ENCODE data around the gene ADAM12.

GRCh38 chr10:126207313-126207771 lies 180.9 kb downstream of the ADAM12 start:
- TF ChIP-seq, protein P1, sequence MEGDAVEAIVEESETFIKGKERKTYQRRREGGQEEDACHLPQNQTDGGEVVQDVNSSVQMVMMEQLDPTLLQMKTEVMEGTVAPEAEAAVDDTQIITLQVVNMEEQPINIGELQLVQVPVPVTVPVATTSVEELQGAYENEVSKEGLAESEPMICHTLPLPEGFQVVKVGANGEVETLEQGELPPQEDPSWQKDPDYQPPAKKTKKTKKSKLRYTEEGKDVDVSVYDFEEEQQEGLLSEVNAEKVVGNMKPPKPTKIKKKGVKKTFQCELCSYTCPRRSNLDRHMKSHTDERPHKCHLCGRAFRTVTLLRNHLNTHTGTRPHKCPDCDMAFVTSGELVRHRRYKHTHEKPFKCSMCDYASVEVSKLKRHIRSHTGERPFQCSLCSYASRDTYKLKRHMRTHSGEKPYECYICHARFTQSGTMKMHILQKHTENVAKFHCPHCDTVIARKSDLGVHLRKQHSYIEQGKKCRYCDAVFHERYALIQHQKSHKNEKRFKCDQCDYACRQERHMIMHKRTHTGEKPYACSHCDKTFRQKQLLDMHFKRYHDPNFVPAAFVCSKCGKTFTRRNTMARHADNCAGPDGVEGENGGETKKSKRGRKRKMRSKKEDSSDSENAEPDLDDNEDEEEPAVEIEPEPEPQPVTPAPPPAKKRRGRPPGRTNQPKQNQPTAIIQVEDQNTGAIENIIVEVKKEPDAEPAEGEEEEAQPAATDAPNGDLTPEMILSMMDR (IDR thresholded peaks at IDR 0.05), result no peak
- TF ChIP-seq EP300 (IDR thresholded peaks at IDR 0.05) (no peak), POLR2A (IDR thresholded peaks at IDR 0.05; ENCODE audit: low read depth) (no peak)
